ENCODE measurements around the gene FBXL15.
A peak's percentile ranks its signal among the peaks of the same experiment; 100 is the strongest.

The FBXL15 gene

DNA sequence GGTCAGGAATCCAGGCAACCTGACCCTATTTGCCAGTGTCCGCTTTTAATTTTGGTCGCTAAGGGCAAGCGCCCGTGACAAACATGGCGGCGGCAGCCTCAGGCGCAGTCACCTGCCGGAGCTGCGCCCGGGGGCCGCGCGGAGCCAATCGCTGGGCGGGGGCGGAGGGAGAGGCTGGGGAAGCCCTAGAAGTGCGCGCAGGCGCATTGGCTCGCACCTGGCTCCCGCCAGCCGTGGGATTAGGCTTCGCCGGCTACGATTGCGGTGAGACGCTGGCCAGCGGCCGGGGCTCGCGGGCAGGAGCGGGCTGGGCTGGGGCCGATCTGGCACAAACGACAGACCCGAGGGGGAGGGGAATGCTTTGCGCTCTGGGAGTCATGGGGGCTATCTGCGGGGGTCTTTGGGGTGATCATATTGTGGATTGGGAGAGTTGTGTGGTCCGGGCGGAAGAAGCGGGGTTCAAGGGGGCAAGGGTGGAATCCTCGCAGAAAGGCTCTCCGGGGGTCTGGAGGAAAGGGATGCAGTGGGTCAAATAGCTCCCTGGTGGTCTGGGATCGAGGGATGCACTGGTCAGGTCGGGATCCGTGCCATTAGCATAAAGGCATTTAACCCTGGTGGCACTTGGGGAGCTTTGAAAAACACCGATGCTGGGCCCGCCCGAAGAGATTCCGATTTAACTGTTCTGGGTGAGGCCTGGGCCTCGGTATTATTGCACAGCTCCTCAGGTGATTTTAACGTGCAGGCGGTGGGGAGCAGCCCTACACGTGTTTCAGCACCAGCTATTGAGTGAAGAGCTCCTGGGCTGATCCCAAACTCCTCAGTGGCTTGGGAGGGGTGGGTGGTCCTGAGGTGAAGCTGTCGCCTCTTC is 40.8 kb downstream of the FBXL15 start:
- H3K9me3 ChIP-seq (ENCODE audit: control insufficient read depth, insufficient read depth, low read length), result no peaks in the 10 kb centered on the region
- no peaks in the 10 kb centered on the region for H3K27me3 ChIP-seq (ENCODE audit: control insufficient read depth, low read length)
- peaks cover 7% of the 10 kb centered on the region; the same call in 1 of the 2 replicates for H3K36me3 ChIP-seq (ENCODE audit: control insufficient read depth, low read length)
- H3K4me2 ChIP-seq (ENCODE audit: low read length), result peak overlapping the region; percentile 83
- no peak for TF ChIP-seq EZH2phosphoT487 (IDR thresholded peaks at IDR 0.05; ENCODE audit: borderline replicate concordance, low read length)
- peaks cover 46% of the 10 kb centered on the region for H3K79me2 ChIP-seq (ENCODE audit: control insufficient read depth, low read length)
- H3K4me1 ChIP-seq (ENCODE audit: control insufficient read depth, low read length), result peaks cover 35% of the 10 kb centered on the region
- H3K9me2 ChIP-seq (replicated peaks; ENCODE audit: control insufficient read depth, low read length), result no peaks in the 10 kb centered on the region
- H4K20me1 ChIP-seq (ENCODE audit: control insufficient read depth, insufficient read depth, low read depth, low read length), result no peaks in the 10 kb centered on the region
- H3K4me3 ChIP-seq (ENCODE audit: low read length), result peak overlapping the region; percentile 88
- H3K27ac ChIP-seq (ENCODE audit: low read depth, low read length), result peak overlapping the region; percentile 75
- H3F3A ChIP-seq (ENCODE audit: control insufficient read depth, insufficient read depth), result peaks cover 7% of the 10 kb centered on the region; the same call in 1 of the 2 replicates

DNA sequence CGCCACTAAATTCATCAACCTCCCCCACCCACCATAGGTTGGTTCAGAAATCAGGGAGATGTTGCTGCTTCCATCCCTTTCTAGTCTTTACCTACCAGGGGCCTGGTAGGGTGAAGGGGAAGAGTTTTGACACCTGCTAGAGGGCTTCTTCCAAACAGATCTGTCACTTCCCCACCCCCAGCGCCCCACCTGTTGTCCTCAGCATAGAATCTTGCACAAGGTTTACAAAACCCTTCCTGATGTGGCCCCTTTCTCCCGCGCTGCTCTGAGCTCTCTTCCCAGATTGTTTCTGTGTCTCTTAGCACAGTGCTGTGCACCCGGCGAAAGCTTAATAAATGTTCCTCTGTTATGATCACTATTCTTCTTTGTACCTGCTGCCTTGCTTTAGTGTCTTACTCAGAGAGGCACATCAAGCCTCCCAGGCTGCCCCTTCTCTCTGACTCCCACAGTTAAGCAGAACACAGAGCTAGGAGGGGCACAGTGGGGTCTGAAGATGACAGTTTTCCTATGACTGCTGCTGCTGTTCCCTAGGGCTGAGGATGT is 41.9 kb downstream of the FBXL15 start:
- Histone ChIP-seq H3K36me3 (ENCODE audit: control insufficient read depth, low read length) (peaks cover 7% of the 10 kb centered on the region; the same call in 1 of the 2 replicates), H3K27ac (ENCODE audit: low read depth, low read length) (peak overlapping the region; percentile 75), H3K27me3 (ENCODE audit: control insufficient read depth, low read length) (no peaks in the 10 kb centered on the region), H3K4me2 (ENCODE audit: low read length) (peak overlapping the region; percentile 83), H3K9me2 (replicated peaks; ENCODE audit: control insufficient read depth, low read length) (no peaks in the 10 kb centered on the region), H3K4me1 (ENCODE audit: control insufficient read depth, low read length) (peaks cover 35% of the 10 kb centered on the region), H3K9me3 (ENCODE audit: control insufficient read depth, insufficient read depth, low read length) (no peaks in the 10 kb centered on the region), H3K4me3 (ENCODE audit: low read length) (peak overlapping the region; percentile 88), H3K79me2 (ENCODE audit: control insufficient read depth, low read length) (peaks cover 52% of the 10 kb centered on the region), H3F3A (ENCODE audit: control insufficient read depth, insufficient read depth) (peaks cover 7% of the 10 kb centered on the region; the same call in 1 of the 2 replicates), H4K20me1 (ENCODE audit: control insufficient read depth, insufficient read depth, low read depth, low read length) (no peaks in the 10 kb centered on the region)
- no peak for TF ChIP-seq EZH2phosphoT487 (IDR thresholded peaks at IDR 0.05; ENCODE audit: borderline replicate concordance, low read length)
- TF ChIP-seq, protein P1, sequence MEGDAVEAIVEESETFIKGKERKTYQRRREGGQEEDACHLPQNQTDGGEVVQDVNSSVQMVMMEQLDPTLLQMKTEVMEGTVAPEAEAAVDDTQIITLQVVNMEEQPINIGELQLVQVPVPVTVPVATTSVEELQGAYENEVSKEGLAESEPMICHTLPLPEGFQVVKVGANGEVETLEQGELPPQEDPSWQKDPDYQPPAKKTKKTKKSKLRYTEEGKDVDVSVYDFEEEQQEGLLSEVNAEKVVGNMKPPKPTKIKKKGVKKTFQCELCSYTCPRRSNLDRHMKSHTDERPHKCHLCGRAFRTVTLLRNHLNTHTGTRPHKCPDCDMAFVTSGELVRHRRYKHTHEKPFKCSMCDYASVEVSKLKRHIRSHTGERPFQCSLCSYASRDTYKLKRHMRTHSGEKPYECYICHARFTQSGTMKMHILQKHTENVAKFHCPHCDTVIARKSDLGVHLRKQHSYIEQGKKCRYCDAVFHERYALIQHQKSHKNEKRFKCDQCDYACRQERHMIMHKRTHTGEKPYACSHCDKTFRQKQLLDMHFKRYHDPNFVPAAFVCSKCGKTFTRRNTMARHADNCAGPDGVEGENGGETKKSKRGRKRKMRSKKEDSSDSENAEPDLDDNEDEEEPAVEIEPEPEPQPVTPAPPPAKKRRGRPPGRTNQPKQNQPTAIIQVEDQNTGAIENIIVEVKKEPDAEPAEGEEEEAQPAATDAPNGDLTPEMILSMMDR (IDR thresholded peaks at IDR 0.05; ENCODE audit: low read depth, low read length, poor library complexity, severe bottlenecking), result no peak

DNA sequence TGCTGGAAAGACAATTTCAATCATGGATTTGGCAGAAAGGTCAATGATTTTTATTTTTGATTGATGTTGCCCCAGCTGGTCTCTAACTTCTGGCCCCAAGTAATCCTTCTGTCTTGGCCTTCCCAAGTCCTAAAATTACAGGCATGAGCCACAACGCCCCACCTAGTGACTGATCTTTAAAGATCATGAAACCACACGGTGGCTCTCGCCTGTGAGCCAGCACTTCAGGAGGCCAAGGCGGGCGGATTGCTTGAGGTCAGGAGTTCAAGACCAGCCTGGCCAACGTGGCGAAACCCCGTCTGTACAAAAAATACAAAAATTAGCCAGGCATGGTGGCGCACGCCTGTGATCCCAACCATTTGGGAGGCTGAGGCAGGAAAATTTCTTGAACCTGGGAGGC is 43.3 kb downstream of the FBXL15 start:
- Histone ChIP-seq H3K27ac (ENCODE audit: low read depth, low read length) (no peak overlapping the region), H3K4me1 (ENCODE audit: control insufficient read depth, low read length) (peaks cover 35% of the 10 kb centered on the region), H3K9me2 (replicated peaks; ENCODE audit: control insufficient read depth, low read length) (no peaks in the 10 kb centered on the region), H3K79me2 (ENCODE audit: control insufficient read depth, low read length) (peaks cover 52% of the 10 kb centered on the region), H3K36me3 (ENCODE audit: control insufficient read depth, low read length) (peaks cover 11% of the 10 kb centered on the region; the same call in 1 of the 2 replicates), H3K4me2 (ENCODE audit: low read length) (peak overlapping the region; percentile 83), H3K27me3 (ENCODE audit: control insufficient read depth, low read length) (no peaks in the 10 kb centered on the region), H3K9me3 (ENCODE audit: control insufficient read depth, insufficient read depth, low read length) (no peaks in the 10 kb centered on the region), H3K4me3 (ENCODE audit: low read length) (peak overlapping the region; percentile 88), H3F3A (ENCODE audit: control insufficient read depth, insufficient read depth) (peaks cover 7% of the 10 kb centered on the region; the same call in 1 of the 2 replicates), H4K20me1 (ENCODE audit: control insufficient read depth, insufficient read depth, low read depth, low read length) (no peaks in the 10 kb centered on the region)
- no peak for TF ChIP-seq EZH2phosphoT487 (IDR thresholded peaks at IDR 0.05; ENCODE audit: borderline replicate concordance, low read length)
- TF ChIP-seq, protein P1 (IDR thresholded peaks at IDR 0.05; ENCODE audit: low read depth, low read length, poor library complexity, severe bottlenecking), result no peak

DNA sequence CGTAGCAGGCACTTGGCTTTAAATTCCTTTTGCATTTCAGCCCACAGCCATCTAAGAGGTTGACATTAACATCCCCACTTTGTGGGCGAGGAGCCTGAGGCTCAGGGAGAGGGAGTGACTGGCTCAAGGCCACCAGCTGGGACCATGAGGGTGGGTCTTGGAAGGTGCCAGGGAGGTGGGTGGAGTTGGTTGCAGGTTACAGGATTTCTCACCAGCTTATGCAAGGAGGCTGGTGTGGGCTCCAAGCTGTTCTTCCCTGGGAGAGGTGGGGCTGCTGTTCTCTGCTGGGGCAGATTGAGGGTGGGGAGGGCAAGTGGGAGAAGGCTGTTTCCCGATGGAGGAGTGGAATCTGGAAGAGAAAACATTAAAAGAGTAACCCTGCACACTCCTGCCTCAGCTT is 44.8 kb downstream of the FBXL15 start:
- H4K20me1 ChIP-seq (ENCODE audit: control insufficient read depth, insufficient read depth, low read depth, low read length), result no peaks in the 10 kb centered on the region
- peaks cover 18% of the 10 kb centered on the region for H3K36me3 ChIP-seq (ENCODE audit: control insufficient read depth, low read length)
- no peak overlapping the region for H3K4me3 ChIP-seq (ENCODE audit: low read length)
- peaks cover 32% of the 10 kb centered on the region for H3K4me1 ChIP-seq (ENCODE audit: control insufficient read depth, low read length)
- no peaks in the 10 kb centered on the region for H3K9me3 ChIP-seq (ENCODE audit: control insufficient read depth, insufficient read depth, low read length)
- H3K79me2 ChIP-seq (ENCODE audit: control insufficient read depth, low read length), result peaks cover 52% of the 10 kb centered on the region
- H3K4me2 ChIP-seq (ENCODE audit: low read length), result no peak overlapping the region
- H3F3A ChIP-seq (ENCODE audit: control insufficient read depth, insufficient read depth), result peaks cover 7% of the 10 kb centered on the region; the same call in 1 of the 2 replicates
- TF ChIP-seq, protein P1 (IDR thresholded peaks at IDR 0.05; ENCODE audit: low read depth, low read length, poor library complexity, severe bottlenecking), result no peak
- TF ChIP-seq EZH2phosphoT487 (IDR thresholded peaks at IDR 0.05; ENCODE audit: borderline replicate concordance, low read length), result no peak
- no peaks in the 10 kb centered on the region for H3K27me3 ChIP-seq (ENCODE audit: control insufficient read depth, low read length)
- H3K27ac ChIP-seq (ENCODE audit: low read depth, low read length), result no peak overlapping the region
- no peaks in the 10 kb centered on the region for H3K9me2 ChIP-seq (replicated peaks; ENCODE audit: control insufficient read depth, low read length)
